Colonic mucosa (tissue), 4 donors: Measurements from ENCODE around the gene RANBP17. TPM values are rescaled to one million over a fixed set of nuclear protein-coding genes. Genes with fewer than 3 reads are reported as not detected.
"Not testable (repeated sequence)": the region's sequence is repeated elsewhere in the genome, so short reads cannot be mapped to it uniquely, and the experiment has no call there.

Source experiments
- DNase-seq: peaks from one replicate; pipeline ENCODE4 v3.0.0-alpha.2; 2020
- H3K27ac ChIP-seq: fragments of 200-600 bp; one replicate; pipeline ENCODE4 v1.8.0; 2021
- H3K27me3 ChIP-seq: fragments of 200-600 bp; one replicate; pipeline ENCODE4 v1.8.0; 2021
- H3K36me3 ChIP-seq: fragments of 200-600 bp; one replicate; pipeline ENCODE4 v1.8.0; 2021
- H3K4me1 ChIP-seq: fragments of 200-600 bp; one replicate; pipeline ENCODE4 v1.8.0; 2021; ENCODE audit warnings: mild to moderate bottlenecking
- H3K4me3 ChIP-seq: fragments of 200-600 bp; one replicate; pipeline ENCODE4 v1.8.0; 2021
- H3K9ac ChIP-seq, 2 donors: one replicate each; pipeline ENCODE4 v1.7.0; 2013; ENCODE audit warnings: control low read depth in 2 of 2, low read depth in 2 of 2, low read length in 2 of 2
- H3K9me3 ChIP-seq: fragments of 200-600 bp; one replicate; pipeline ENCODE4 v1.8.0; 2021
- intact Hi-C: fragments of 100-400 bp; cut with DNase I; formaldehyde crosslinking; loops from one replicate; pipeline ENCODE4 v1.14.1; 2022
- total RNA-seq, 2 donors: library from RNA; stranded (reverse); fragmentation: NEBNext Ultra II Directional in 1 of 2; extraction: Animal tissue kit (Norgen Biotek cat#: 25700) in 1 of 2; gene quantifications; one replicate each; pipeline ENCODE4 v1.2.1, GENCODE V29; 2021
- TF ChIP-seq, protein P1 (sequence below): fragments of 200-600 bp; IDR thresholded peaks from one replicate; pipeline ENCODE4 v1.8.0; 2022; ENCODE audit warnings: antibody characterized with exemption, mild to moderate bottlenecking
- donor health status: healthy.
- donor health status: DM: no; HTN: no; CAD: no.
- donor health status: DM: no; HTN: no; CAD: no.

The RANBP17 gene
- total RNA-seq, 2 donors from 2014 or later, result 7.9 to 9.4 TPM

DNA sequence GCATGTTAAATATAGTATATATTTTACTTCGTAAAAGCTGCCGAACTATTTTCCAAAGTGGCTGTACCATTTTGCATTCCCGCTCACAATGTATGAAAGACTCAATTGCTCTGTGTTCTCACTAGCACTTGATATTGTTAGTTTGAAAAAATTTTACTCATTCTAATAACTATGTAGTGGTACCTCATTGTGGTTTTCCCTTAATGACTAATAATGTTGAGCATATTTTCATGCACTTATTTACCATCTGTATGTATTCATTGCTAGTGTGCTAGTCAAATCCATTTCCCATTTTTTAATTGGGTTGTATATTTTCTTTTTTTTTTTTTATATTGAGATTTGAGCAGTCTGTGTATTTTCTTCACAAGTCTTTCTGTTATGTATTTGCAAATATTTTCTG is 58.4 kb downstream of the RANBP17 start:
- Histone ChIP-seq H3K36me3 (no peaks in the 10 kb centered on the region), H3K4me1 (no peaks in the 10 kb centered on the region)
- intact Hi-C loops, result no loop called here

DNA sequence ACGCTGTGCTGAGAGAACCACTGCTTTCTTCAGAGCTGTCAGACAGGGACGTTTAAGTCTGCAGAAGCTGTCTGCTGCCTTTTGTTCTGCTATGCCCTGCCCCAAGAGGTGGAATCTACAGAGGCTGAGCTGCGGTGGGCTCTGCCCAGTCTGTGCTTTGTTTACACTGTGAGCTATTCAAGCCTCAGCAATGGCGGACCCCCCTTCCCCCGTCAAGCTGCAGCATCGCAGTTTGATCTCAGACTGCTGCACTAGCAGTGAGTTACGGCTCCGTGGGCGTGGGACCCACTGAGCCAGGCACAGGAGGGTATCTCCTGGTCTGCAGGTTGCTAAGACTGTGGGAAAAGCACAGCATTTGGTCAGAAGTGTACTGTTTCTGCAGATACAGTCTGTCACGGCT is 60.5 kb downstream of the RANBP17 start:
- intact Hi-C loops, H3K9me3 ChIP-seq, H3K4me3 ChIP-seq, H3K36me3 ChIP-seq, H3K4me1 ChIP-seq, H3K9ac ChIP-seq, H3K27me3 ChIP-seq, H3K27ac ChIP-seq, DNase-seq: not testable (repeated sequence)

More for the DNA sequence above, 58.4 kb downstream of the RANBP17 start:
- DNase-seq, result no peak
- TF ChIP-seq, protein P1, sequence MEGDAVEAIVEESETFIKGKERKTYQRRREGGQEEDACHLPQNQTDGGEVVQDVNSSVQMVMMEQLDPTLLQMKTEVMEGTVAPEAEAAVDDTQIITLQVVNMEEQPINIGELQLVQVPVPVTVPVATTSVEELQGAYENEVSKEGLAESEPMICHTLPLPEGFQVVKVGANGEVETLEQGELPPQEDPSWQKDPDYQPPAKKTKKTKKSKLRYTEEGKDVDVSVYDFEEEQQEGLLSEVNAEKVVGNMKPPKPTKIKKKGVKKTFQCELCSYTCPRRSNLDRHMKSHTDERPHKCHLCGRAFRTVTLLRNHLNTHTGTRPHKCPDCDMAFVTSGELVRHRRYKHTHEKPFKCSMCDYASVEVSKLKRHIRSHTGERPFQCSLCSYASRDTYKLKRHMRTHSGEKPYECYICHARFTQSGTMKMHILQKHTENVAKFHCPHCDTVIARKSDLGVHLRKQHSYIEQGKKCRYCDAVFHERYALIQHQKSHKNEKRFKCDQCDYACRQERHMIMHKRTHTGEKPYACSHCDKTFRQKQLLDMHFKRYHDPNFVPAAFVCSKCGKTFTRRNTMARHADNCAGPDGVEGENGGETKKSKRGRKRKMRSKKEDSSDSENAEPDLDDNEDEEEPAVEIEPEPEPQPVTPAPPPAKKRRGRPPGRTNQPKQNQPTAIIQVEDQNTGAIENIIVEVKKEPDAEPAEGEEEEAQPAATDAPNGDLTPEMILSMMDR, result no peak
- Histone ChIP-seq H3K4me3 (no peak overlapping the region), H3K27me3 (no peaks in the 10 kb centered on the region), H3K9me3 (no peaks in the 10 kb centered on the region), H3K9ac (no peak overlapping the region), H3K27ac (no peak overlapping the region)

DNA sequence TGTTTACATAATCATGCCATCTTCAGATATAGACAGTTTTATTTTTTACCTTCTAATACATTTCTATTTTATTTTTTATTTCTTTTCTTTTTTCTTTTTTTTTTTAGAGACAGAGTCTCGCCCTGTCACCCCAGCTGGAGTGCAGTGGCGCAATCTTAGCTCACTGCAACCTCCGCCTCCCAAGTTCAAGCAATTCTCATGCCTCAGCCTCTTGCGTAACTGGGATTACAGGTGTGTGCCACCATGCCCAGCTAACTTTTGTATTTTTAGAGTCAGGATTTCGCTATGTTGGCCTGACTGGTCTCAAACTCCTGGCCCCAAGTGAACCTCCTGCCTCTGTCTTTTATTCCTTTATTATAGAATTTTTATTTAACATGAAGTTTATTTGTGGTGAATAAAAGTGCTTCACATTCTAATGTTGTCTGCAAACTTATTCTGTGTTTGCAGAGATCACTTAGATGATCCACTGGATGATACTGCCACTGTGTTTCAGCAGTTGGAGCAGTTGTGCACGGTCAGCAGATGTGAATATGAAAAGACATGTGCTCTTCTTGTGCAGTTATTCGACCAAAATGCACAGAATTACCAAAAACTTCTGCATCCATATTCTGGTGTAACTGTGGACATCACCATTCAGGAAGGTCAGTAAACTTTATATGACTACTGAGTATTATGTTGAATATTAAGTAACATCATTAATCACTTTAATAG is 62.2 kb downstream of the RANBP17 start:
- no peaks in the 10 kb centered on the region for H3K4me1 ChIP-seq
- H3K9ac ChIP-seq, result no peak overlapping the region
- no peaks in the 10 kb centered on the region for H3K27me3 ChIP-seq
- no peaks in the 10 kb centered on the region for H3K36me3 ChIP-seq
- no peak overlapping the region for H3K27ac ChIP-seq
- no peak overlapping the region for H3K4me3 ChIP-seq
- TF ChIP-seq, protein P1, result no peak
- no peak for DNase-seq
- intact Hi-C loops, result no loop called here
- no peaks in the 10 kb centered on the region for H3K9me3 ChIP-seq

DNA sequence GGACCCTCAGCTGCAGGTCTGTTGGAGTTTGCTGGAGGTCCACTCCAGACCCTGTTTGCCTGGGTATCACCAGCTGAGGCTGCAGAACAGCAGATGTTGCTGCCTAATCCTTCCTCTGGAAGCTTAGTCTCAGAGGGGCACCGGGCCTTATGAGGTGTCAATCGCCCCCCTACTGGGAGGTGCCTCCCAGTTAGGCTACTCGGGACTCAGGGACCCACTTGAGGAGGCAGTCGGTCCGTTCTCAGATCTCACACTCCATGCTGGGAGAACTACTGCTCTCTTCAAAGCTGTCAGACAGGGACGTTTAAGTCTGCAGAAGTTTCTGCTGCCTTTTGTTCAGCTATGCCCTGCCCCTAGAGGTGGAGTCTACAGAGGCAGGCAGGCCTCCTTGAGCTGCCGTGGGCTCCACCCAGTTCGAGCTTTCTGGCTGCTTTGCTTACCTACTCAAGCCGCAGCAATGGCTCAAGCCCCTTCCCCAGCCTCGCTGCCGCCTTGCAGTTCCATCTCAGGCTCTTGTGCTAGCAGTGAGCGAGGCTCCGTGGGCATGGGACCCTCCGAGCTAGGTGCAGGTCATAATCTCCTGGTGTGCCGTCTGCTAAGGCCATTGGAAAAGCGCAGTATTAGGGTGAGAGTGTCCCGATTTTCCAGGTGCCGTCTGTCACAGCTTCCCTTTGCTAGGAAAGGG is 73.9 kb downstream of the RANBP17 start:
- H3K9me3 ChIP-seq, H3K4me3 ChIP-seq, H3K36me3 ChIP-seq, H3K27me3 ChIP-seq, H3K9ac ChIP-seq, intact Hi-C loops, DNase-seq, H3K4me1 ChIP-seq, H3K27ac ChIP-seq: not testable (repeated sequence)

DNA sequence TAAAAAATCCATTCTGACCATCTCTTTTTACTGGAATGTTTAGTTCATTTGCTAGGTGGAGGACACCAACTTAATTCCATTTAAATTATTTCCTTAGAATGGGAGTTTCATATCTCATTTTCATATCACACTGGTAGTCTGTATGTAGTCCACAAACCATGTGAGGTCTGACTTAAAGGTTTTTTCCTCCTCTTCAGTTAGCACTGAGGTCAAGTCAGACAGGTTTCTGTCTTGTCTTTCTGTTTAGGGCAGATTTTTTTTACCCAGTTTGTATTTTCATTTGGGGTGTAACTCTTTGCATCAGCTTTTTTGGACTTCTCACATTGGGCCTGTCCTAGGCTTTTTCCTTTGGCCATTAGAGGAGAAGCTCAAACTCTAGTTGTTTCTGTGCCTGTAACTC is 75.3 kb downstream of the RANBP17 start:
- no peak overlapping the region for H3K9ac ChIP-seq

DNA sequence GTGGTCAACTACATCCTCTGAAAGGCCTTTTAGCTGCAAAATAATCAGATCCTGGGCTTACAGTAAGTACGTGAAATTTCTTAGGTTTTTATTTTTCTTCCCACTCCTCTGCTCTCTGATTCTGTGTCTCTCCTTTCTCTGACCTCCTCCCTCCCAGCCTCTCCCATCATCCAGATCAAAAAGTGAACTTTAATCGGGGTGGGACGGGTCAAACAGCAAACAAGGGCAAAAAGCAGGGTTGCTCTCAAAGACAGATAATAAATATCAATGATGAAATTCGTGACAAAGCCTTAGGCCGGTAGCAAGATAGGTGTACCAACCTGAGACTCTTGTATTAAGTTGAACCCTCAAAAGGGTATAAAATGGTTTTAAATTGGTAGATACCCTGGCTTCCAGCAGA is 76.1 kb downstream of the RANBP17 start:
- Histone ChIP-seq H3K9ac (no peak overlapping the region), H3K4me1 (no peaks in the 10 kb centered on the region), H3K4me3 (no peak overlapping the region), H3K36me3 (no peaks in the 10 kb centered on the region), H3K27me3 (no peaks in the 10 kb centered on the region), H3K27ac (no peak overlapping the region), H3K9me3 (no peaks in the 10 kb centered on the region)
- TF ChIP-seq, protein P1, result no peak
- intact Hi-C loops, result no loop called here
- DNase-seq, result no peak

More for the DNA sequence above, 75.3 kb downstream of the RANBP17 start:
- Histone ChIP-seq H3K36me3 (no peaks in the 10 kb centered on the region), H3K4me1 (no peaks in the 10 kb centered on the region), H3K9me3 (no peaks in the 10 kb centered on the region), H3K27ac (no peak overlapping the region), H3K4me3 (no peak overlapping the region), H3K27me3 (no peaks in the 10 kb centered on the region)
- DNase-seq, result no peak
- TF ChIP-seq, protein P1, result no peak
- intact Hi-C loops, result no loop called here
